ENCODE results near the gene TACC3.

- TF ChIP-seq CTCF (IDR thresholded peaks at IDR 0.05; ENCODE audit: insufficient read depth, low read depth, low read length) = no peak
- TF ChIP-seq EZH2 (IDR thresholded peaks at IDR 0.05; ENCODE audit: insufficient read depth, low read length) = no peak
These were observed 39.3 kb downstream of the TACC3 start for GRCh38 chr4:1760521-1761071.

Data from astrocyte (in vitro differentiated cells and primary cell).